ENCODE results near the gene SAA4. TPM values are rescaled to one million over a fixed set of nuclear protein-coding genes. Genes with fewer than 3 reads are reported as not detected.
"Not testable (repeated sequence)": the region's sequence is repeated elsewhere in the genome, so short reads cannot be mapped to it uniquely, and the experiment has no call there.

The SAA4 gene, protein sequence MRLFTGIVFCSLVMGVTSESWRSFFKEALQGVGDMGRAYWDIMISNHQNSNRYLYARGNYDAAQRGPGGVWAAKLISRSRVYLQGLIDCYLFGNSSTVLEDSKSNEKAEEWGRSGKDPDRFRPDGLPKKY
- total RNA-seq = not detected

GRCh38 chr11:18236664-18237356 is at the start of gene SAA4:
TSS of gene SAA4 (minus strand) at chr11:18236802. CDS start at chr11:18235926, 876 bp downstream.
- DNase-seq = no peak
- H3K36me3 Mint-ChIP-seq = no peaks in the 10 kb centered on the region
- H3K4me1 Mint-ChIP-seq (ENCODE audit: low read depth) = no peaks in the 10 kb centered on the region
- no peak within 1 kb of the TSS for H3K27ac Mint-ChIP-seq
- peaks cover 9% of the 10 kb centered on the region for H3K27me3 Mint-ChIP-seq
- CTCF ChIA-PET = no interaction called here
- intact Hi-C loops (cut with micrococcal nuclease) = no loop called here
- H3K9me3 Mint-ChIP-seq = no peaks in the 10 kb centered on the region
- H3K4me3 Mint-ChIP-seq = no peak within 1 kb of the TSS
- POLR2A ChIA-PET = no interaction called here

DNA sequence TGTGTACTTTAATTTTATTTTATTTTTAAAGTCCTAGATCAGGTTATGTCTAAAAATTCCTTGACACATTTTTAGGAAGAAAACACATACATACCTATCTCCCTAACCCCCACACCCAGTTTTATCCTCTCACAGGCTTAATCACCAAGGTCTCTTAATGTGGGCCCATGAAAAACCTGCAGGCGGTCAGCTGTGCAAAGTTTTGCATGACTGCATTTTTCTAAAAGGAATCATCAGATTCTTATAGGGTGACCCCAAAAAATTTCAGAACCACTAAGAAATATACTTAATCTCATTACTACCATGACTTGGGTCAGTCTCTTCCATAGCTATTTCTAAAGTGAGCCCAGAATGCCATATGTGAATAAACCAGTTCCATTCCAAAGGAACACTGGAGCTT is 49.2 kb upstream of the SAA4 start:
- intact Hi-C loops (cut with micrococcal nuclease) = no loop called here
- H3K27me3 Mint-ChIP-seq = no peaks in the 10 kb centered on the region
- H3K4me3 Mint-ChIP-seq = no peak overlapping the region
- H3K4me1 Mint-ChIP-seq (ENCODE audit: low read depth) = no peaks in the 10 kb centered on the region
- H3K9me3 Mint-ChIP-seq = no peaks in the 10 kb centered on the region
- no peak overlapping the region for H3K27ac Mint-ChIP-seq
- POLR2A ChIA-PET = no interaction called here
- peaks cover 53% of the 10 kb centered on the region for H3K36me3 Mint-ChIP-seq
- no peak for DNase-seq
- CTCF ChIA-PET = interaction anchor here (1.6 kb wide), 1 partner anchor 42 kb away, joined by 6 read pairs; no protein-coding TSS in a partner anchor

GRCh38 chr11:18282626-18283025 is 46.0 kb upstream of the SAA4 start:
- Mint-ChIP-seq H3K27me3 (no peaks in the 10 kb centered on the region), H3K36me3 (peaks cover 58% of the 10 kb centered on the region), H3K4me1 (ENCODE audit: low read depth) (peaks cover 8% of the 10 kb centered on the region), H3K27ac (no peak overlapping the region), H3K4me3 (no peak overlapping the region), H3K9me3 (no peaks in the 10 kb centered on the region)
- intact Hi-C loops (cut with micrococcal nuclease) = no loop called here
- no peak for DNase-seq
- CTCF ChIA-PET = interaction anchor here (1.4 kb wide), 1 partner anchor 39 kb away, joined by 6 read pairs; no protein-coding TSS in a partner anchor
- POLR2A ChIA-PET = no interaction called here

DNA sequence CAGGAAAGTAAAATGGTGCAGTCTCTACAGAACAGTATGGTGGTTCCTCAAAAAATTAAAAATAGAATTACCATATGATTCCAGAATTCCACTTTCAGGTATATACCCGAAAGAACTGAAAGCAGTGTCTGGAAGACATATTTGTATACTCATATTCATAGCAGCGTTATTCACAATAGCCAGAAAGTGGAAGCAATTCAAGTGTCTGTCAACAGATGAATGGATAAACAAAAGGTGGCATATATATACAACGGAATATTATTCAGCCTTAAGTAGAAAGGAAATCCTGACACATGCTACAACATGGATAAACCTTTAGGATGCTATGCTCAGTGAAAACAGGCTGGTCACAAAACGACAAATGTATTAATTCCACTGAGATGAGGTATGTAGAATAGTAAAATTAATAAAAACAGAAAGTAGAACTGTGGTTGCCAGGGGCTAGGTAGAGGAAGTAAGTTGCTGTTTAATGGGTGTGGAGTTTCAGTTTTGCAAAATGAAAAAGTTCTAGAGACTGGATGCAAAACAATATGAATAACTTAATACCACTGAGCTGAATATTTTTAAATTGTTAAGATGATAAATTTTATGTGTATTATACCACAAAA is 43.9 kb upstream of the SAA4 start:
- H3K4me1 Mint-ChIP-seq (ENCODE audit: low read depth) = peaks cover 8% of the 10 kb centered on the region
- H3K36me3 Mint-ChIP-seq = peaks cover 43% of the 10 kb centered on the region
- H3K27me3 Mint-ChIP-seq = no peaks in the 10 kb centered on the region
- DNase-seq = no peak
- intact Hi-C loops (cut with micrococcal nuclease) = no loop called here
- no peak overlapping the region for H3K27ac Mint-ChIP-seq
- H3K4me3 Mint-ChIP-seq = no peak overlapping the region
- ChIA-PET POLR2A (no interaction called here), CTCF (no interaction called here)
- no peaks in the 10 kb centered on the region for H3K9me3 Mint-ChIP-seq

GRCh38 chr11:18277565-18278271 is 41.1 kb upstream of the SAA4 start:
- H3K27ac Mint-ChIP-seq = no peak overlapping the region
- H3K4me1 Mint-ChIP-seq (ENCODE audit: low read depth) = peaks cover 8% of the 10 kb centered on the region
- CTCF ChIA-PET = interaction anchor here (1.8 kb wide), 1 partner anchor 12 kb away, joined by 5 read pairs; no protein-coding TSS in a partner anchor
- no peaks in the 10 kb centered on the region for H3K27me3 Mint-ChIP-seq
- no peak for DNase-seq
- intact Hi-C loops (cut with micrococcal nuclease) = no loop called here
- H3K9me3 Mint-ChIP-seq = no peaks in the 10 kb centered on the region
- H3K36me3 Mint-ChIP-seq = peaks cover 36% of the 10 kb centered on the region
- no peak overlapping the region for H3K4me3 Mint-ChIP-seq
- POLR2A ChIA-PET = no interaction called here

GRCh38 chr11:18271206-18271605 is 34.6 kb upstream of the SAA4 start:
- CTCF ChIA-PET = no interaction called here
- POLR2A ChIA-PET = no interaction called here
- intact Hi-C loops (cut with micrococcal nuclease) = no loop called here

DNA sequence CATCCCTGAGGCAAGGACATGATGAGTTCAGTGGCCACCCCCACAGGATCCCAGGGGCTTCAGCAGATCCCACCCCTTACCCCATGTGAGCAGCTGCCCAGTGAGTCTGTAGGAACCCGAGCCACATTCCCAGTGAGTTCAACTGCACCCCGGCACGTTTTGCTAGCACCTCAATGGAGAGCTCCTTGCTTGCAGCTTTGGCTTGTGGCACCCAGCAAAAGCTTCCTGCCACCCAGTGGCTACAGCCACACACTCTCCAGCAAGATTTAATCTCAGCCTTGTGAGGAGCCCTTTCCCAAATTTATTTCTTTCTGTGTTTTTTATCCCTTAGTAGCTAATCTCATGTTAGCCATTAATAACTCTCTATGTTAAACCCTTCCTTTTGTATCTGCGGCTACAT is 33.5 kb upstream of the SAA4 start:
- Mint-ChIP-seq H3K4me3 (no peak overlapping the region), H3K36me3 (peaks cover under 1% of the 10 kb centered on the region), H3K9me3 (no peaks in the 10 kb centered on the region), H3K27ac (no peak overlapping the region), H3K4me1 (ENCODE audit: low read depth) (peaks cover 8% of the 10 kb centered on the region), H3K27me3 (no peaks in the 10 kb centered on the region)
- ChIA-PET POLR2A (no interaction called here), CTCF (interaction anchor here (1.0 kb wide), 1 partner anchor 26 kb away, joined by 3 read pairs; no protein-coding TSS in a partner anchor)
- intact Hi-C loops (cut with micrococcal nuclease) = no loop called here
- DNase-seq = no peak

More at GRCh38 chr11:18271206-18271605, 34.6 kb upstream of the SAA4 start:
- Mint-ChIP-seq H3K27ac (no peak overlapping the region), H3K4me3 (no peak overlapping the region), H3K4me1 (ENCODE audit: low read depth) (peaks cover 8% of the 10 kb centered on the region), H3K9me3 (no peaks in the 10 kb centered on the region), H3K36me3 (peaks cover 4% of the 10 kb centered on the region), H3K27me3 (no peaks in the 10 kb centered on the region)
- DNase-seq = no peak

DNA sequence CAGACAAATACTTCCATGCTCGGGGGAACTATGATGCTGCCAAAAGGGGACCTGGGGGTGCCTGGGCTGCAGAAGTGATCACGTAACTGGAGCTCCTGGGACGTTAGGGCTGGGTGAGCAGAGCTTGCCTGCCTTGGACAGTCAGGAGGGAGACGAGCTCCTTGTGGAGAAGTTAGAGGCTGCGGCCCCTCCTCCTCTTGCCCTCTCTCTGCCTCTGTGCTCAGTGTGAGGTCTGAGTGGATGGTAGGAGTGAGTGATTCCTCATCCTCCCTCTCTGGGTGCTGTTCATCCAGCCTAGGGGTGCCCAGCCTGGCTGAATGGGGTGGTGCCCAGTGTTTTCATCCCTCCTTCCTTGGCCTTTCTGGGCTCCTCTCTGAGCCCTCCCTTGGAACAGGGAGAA is 32.6 kb upstream of the SAA4 start:
- H3K4me1 Mint-ChIP-seq (ENCODE audit: low read depth); H3K36me3 Mint-ChIP-seq; H3K27ac Mint-ChIP-seq; H3K27me3 Mint-ChIP-seq; H3K9me3 Mint-ChIP-seq; H3K4me3 Mint-ChIP-seq; DNase-seq; POLR2A ChIA-PET; intact Hi-C loops (cut with micrococcal nuclease): not testable (repeated sequence)
- CTCF ChIA-PET = interaction anchor here (1.3 kb wide), 1 partner anchor 23 kb away, joined by 3 read pairs; no protein-coding TSS in a partner anchor

GRCh38 chr11:18267335-18268133 is 30.9 kb upstream of the SAA4 start:
- H3K27me3 Mint-ChIP-seq; DNase-seq; POLR2A ChIA-PET; H3K4me3 Mint-ChIP-seq; H3K9me3 Mint-ChIP-seq; H3K4me1 Mint-ChIP-seq (ENCODE audit: low read depth); H3K27ac Mint-ChIP-seq; H3K36me3 Mint-ChIP-seq; intact Hi-C loops (cut with micrococcal nuclease): not testable (repeated sequence)
- CTCF ChIA-PET = interaction anchor here (1.3 to 1.4 kb wide), 2 partner anchors 21 to 24 kb away, joined by 3 to 5 read pairs; no protein-coding TSS in a partner anchor

GRCh38 chr11:18265949-18266348 is 29.3 kb upstream of the SAA4 start, which contains the start of gene SAA1:
TSS of gene SAA1 (plus strand) at chr11:18266264. CDS start at chr11:18266888, 624 bp downstream.
- ChIA-PET CTCF (no interaction called here), POLR2A (no interaction called here)
- Mint-ChIP-seq H3K27me3 (no peaks in the 10 kb centered on the region), H3K9me3 (no peaks in the 10 kb centered on the region), H3K27ac (no peak within 1 kb of the TSS), H3K4me1 (ENCODE audit: low read depth) (peaks cover 10% of the 10 kb centered on the region), H3K4me3 (no peak within 1 kb of the TSS), H3K36me3 (no peaks in the 10 kb centered on the region)
- DNase-seq = no peak
- intact Hi-C loops (cut with micrococcal nuclease) = no loop called here

- Mint-ChIP-seq H3K27ac (no peak overlapping the region), H3K4me1 (ENCODE audit: low read depth) (peaks cover 10% of the 10 kb centered on the region), H3K36me3 (no peaks in the 10 kb centered on the region), H3K27me3 (no peaks in the 10 kb centered on the region), H3K4me3 (no peak overlapping the region), H3K9me3 (no peaks in the 10 kb centered on the region)
- intact Hi-C loops (cut with micrococcal nuclease) = no loop called here
- CTCF ChIA-PET = interaction anchor here (0.6 to 1.1 kb wide), 2 partner anchors 18 to 21 kb away, joined by 3 to 6 read pairs; no protein-coding TSS in a partner anchor
- POLR2A ChIA-PET = no interaction called here
- DNase-seq = no peak
Observed at GRCh38 chr11:18264677-18265555, 28.3 kb upstream of the SAA4 start.
